Measurements from ENCODE around the gene FOXP1. TPM values are rescaled to one million over a fixed set of nuclear protein-coding genes. Genes with fewer than 3 reads are reported as not detected.

The FOXP1 gene
- total and polyA plus RNA-seq, 4 donors = 4.9 to 35.4 (median 32.0) TPM

DNA sequence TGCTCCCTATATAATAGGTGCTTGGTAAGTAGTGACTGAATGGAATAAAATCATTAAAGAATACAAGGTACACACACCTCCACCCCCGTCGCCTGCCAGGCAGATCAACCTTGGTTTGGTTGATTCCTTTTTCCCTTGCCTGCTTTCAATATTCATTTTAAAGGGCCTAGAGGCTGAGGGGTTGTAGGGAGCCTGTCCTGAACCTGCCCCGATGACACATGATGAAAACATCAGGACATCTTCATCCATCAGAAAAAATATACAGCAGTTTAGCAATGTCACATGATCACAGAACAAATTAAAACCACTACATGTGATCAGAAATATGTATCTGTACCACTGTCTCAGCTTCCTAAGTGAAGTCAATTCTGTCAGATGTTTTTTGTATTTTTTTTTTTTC lies 588.9 kb downstream of the FOXP1 start (continued):
- no peak for TF ChIP-seq FOXA2 (IDR thresholded peaks at IDR 0.05)
- TF ChIP-seq, protein P1, sequence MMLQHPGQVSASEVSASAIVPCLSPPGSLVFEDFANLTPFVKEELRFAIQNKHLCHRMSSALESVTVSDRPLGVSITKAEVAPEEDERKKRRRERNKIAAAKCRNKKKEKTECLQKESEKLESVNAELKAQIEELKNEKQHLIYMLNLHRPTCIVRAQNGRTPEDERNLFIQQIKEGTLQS (IDR thresholded peaks at IDR 0.05) = no peak

DNA sequence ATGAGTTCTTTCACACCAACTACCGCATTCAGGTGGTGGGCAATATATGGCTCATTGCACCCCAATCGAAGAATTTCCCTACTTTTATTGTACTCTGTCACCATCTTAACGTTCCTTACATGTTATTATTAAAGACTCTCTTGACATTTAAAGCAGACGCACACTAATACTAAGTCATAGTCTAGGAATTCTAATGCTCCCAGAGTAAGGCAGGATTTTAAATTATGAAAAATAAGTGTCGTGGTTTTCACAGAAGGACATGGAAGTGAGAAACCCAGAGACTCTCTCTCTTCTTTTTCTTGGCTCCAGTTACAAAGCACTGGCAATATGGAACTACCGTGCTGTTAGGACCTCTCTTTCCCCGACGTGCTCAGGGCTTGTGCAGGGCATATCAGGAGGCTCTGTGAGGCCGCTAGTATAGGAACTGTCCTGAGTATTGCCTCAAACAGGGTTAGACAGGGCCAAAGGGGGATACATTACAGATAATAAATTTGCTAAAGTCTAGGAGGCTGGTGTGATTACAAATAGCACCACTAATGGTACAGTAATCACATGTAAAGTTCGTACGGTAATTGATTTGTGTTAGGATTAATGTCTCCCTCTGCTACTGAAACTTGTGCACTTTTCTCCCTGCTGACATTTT lies 590.8 kb downstream of the FOXP1 start:
- Histone ChIP-seq H3K9me3 (ENCODE audit: control insufficient read depth in 4 of 4, low read length in 3 of 4) (no peaks in the 10 kb centered on the region), H3K27ac (ENCODE audit: low read depth in 1 of 2, low read length in 2 of 2) (no peak overlapping the region), H3K9ac (ENCODE audit: low read depth in 1 of 2, low read length in 2 of 2) (no peak overlapping the region), H3K4me1 (ENCODE audit: control insufficient read depth in 4 of 4, insufficient read depth in 4 of 4, low read length in 3 of 4) (no peaks in the 10 kb centered on the region), H3K4me3 (ENCODE audit: low read depth in 1 of 3, low read length in 3 of 3) (no peak overlapping the region), H3K36me3 (ENCODE audit: control insufficient read depth in 4 of 4, insufficient read depth in 3 of 4, low read depth in 1 of 4, low read length in 3 of 4) (peaks cover 5 to 30% (median 10%) of the 10 kb centered on the region in 4 donors), H3K27me3 (ENCODE audit: control insufficient read depth in 4 of 4, insufficient read depth in 4 of 4, low read length in 3 of 4) (no peaks in the 10 kb centered on the region)
- WGBS = 97% methylated on average over 11 of the region's 11 CpGs
- no peak for TF ChIP-seq NR2F2 (IDR thresholded peaks at IDR 0.05)
- no peak for TF ChIP-seq YY1 (IDR thresholded peaks at IDR 0.05)
- no peak for TF ChIP-seq JUND (IDR thresholded peaks at IDR 0.05)
- TF ChIP-seq, protein P2, sequence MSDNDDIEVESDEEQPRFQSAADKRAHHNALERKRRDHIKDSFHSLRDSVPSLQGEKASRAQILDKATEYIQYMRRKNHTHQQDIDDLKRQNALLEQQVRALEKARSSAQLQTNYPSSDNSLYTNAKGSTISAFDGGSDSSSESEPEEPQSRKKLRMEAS (IDR thresholded peaks at IDR 0.05) = no peak
- no peak for TF ChIP-seq FOXA1 (IDR thresholded peaks at IDR 0.05)
- TF ChIP-seq SP1 (IDR thresholded peaks at IDR 0.05) = no peak
- no peak for TF ChIP-seq FOXA2 (IDR thresholded peaks at IDR 0.05)
- no peak for DNase-seq (ENCODE audit: low spot score)

DNA sequence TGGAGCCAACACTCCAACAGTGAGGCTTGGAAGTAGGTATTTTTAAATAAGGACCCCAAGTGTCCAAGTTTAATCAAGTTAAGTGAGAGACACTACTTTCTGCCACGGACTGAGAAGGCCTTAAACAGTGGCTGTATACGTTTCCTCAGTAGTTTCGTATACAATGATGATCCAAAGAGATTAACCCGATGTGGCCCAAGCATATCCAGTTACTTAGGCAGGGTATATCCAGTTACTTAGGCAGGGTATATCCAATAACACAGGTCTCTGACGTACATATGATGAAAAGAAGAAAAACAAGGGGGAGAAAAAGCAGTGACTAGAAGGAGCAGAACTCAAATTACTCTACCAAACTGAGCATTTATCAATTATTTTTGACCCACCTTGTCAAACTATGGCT lies 591.4 kb downstream of the FOXP1 start:
- no peak for DNase-seq (ENCODE audit: low spot score)
- WGBS = 96% methylated on average over 5 of the region's 5 CpGs
- no peak overlapping the region for H3K4me3 ChIP-seq (ENCODE audit: low read depth in 1 of 3, low read length in 3 of 3)
- no peak overlapping the region for H3K27ac ChIP-seq (ENCODE audit: low read depth in 1 of 2, low read length in 2 of 2)
- no peaks in the 10 kb centered on the region for H3K9me3 ChIP-seq (ENCODE audit: control insufficient read depth in 4 of 4, low read length in 3 of 4)
- no peaks in the 10 kb centered on the region for H3K4me1 ChIP-seq (ENCODE audit: control insufficient read depth in 4 of 4, insufficient read depth in 4 of 4, low read length in 3 of 4)
- peaks cover 7 to 28% (median 13%) of the 10 kb centered on the region in 4 donors for H3K36me3 ChIP-seq (ENCODE audit: control insufficient read depth in 4 of 4, insufficient read depth in 3 of 4, low read depth in 1 of 4, low read length in 3 of 4)
- no peak overlapping the region for H3K9ac ChIP-seq (ENCODE audit: low read depth in 1 of 2, low read length in 2 of 2)
- H3K27me3 ChIP-seq (ENCODE audit: control insufficient read depth in 4 of 4, insufficient read depth in 4 of 4, low read length in 3 of 4) = no peaks in the 10 kb centered on the region
- TF ChIP-seq RAD21 (IDR thresholded peaks at IDR 0.05) = no peak
- TF ChIP-seq JUND (IDR thresholded peaks at IDR 0.05) = no peak
- TF ChIP-seq, protein P3, sequence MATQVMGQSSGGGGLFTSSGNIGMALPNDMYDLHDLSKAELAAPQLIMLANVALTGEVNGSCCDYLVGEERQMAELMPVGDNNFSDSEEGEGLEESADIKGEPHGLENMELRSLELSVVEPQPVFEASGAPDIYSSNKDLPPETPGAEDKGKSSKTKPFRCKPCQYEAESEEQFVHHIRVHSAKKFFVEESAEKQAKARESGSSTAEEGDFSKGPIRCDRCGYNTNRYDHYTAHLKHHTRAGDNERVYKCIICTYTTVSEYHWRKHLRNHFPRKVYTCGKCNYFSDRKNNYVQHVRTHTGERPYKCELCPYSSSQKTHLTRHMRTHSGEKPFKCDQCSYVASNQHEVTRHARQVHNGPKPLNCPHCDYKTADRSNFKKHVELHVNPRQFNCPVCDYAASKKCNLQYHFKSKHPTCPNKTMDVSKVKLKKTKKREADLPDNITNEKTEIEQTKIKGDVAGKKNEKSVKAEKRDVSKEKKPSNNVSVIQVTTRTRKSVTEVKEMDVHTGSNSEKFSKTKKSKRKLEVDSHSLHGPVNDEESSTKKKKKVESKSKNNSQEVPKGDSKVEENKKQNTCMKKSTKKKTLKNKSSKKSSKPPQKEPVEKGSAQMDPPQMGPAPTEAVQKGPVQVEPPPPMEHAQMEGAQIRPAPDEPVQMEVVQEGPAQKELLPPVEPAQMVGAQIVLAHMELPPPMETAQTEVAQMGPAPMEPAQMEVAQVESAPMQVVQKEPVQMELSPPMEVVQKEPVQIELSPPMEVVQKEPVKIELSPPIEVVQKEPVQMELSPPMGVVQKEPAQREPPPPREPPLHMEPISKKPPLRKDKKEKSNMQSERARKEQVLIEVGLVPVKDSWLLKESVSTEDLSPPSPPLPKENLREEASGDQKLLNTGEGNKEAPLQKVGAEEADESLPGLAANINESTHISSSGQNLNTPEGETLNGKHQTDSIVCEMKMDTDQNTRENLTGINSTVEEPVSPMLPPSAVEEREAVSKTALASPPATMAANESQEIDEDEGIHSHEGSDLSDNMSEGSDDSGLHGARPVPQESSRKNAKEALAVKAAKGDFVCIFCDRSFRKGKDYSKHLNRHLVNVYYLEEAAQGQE (IDR thresholded peaks at IDR 0.05) = no peak
- no peak for TF ChIP-seq SP1 (IDR thresholded peaks at IDR 0.05)

DNA sequence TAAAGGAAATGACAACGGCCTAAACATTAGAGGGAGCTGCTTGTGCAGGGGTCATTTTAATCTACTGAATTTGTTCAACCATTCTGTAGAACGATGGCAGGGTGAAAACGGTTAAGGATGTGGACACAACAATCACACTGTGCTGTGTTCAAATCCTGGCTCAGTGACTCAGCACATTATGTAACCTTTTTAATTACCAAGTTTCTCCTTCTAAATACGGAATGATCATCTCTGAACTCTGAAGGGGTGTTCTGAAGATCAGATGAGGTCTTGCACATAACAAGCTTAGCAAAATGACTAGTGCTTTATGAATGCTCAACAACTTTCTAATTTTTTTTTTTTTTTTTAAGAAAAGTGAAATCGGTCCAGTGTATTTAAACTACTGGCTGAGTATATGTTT lies 592.8 kb downstream of the FOXP1 start:
- Histone ChIP-seq H3K4me1 (ENCODE audit: control insufficient read depth in 4 of 4, insufficient read depth in 4 of 4, low read length in 3 of 4) (no peaks in the 10 kb centered on the region), H3K9me3 (ENCODE audit: control insufficient read depth in 4 of 4, low read length in 3 of 4) (no peaks in the 10 kb centered on the region), H3K27me3 (ENCODE audit: control insufficient read depth in 4 of 4, insufficient read depth in 4 of 4, low read length in 3 of 4) (no peaks in the 10 kb centered on the region), H3K27ac (ENCODE audit: low read depth in 1 of 2, low read length in 2 of 2) (no peak overlapping the region), H3K36me3 (ENCODE audit: control insufficient read depth in 4 of 4, insufficient read depth in 3 of 4, low read depth in 1 of 4, low read length in 3 of 4) (peaks cover 7 to 28% (median 20%) of the 10 kb centered on the region in 4 donors), H3K4me3 (ENCODE audit: low read depth in 1 of 3, low read length in 3 of 3) (no peak overlapping the region), H3K9ac (ENCODE audit: low read depth in 1 of 2, low read length in 2 of 2) (no peak overlapping the region)
- WGBS = 91% methylated on average over 5 of the region's 5 CpGs
- TF ChIP-seq YY1 (IDR thresholded peaks at IDR 0.05) = no peak
- TF ChIP-seq TAF1 (conservative IDR thresholded peaks at IDR 0.05) = no peak
- TF ChIP-seq, protein P4, sequence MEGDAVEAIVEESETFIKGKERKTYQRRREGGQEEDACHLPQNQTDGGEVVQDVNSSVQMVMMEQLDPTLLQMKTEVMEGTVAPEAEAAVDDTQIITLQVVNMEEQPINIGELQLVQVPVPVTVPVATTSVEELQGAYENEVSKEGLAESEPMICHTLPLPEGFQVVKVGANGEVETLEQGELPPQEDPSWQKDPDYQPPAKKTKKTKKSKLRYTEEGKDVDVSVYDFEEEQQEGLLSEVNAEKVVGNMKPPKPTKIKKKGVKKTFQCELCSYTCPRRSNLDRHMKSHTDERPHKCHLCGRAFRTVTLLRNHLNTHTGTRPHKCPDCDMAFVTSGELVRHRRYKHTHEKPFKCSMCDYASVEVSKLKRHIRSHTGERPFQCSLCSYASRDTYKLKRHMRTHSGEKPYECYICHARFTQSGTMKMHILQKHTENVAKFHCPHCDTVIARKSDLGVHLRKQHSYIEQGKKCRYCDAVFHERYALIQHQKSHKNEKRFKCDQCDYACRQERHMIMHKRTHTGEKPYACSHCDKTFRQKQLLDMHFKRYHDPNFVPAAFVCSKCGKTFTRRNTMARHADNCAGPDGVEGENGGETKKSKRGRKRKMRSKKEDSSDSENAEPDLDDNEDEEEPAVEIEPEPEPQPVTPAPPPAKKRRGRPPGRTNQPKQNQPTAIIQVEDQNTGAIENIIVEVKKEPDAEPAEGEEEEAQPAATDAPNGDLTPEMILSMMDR (IDR thresholded peaks at IDR 0.05; ENCODE audit: low read depth, low read length, missing input control) = no peak
- TF ChIP-seq, protein P3 (IDR thresholded peaks at IDR 0.05) = no peak
- no peak for DNase-seq (ENCODE audit: low spot score)
